AG04450 (cell line): ENCODE measurements around the gene MICB. TPM values are rescaled to one million over a fixed set of nuclear protein-coding genes. Genes with fewer than 3 reads are reported as not detected.

ENCODE experiments used
- CTCF ChIA-PET: fragments of 300-600, 350-600 bp; formaldehyde crosslinking; extraction: SDS; loops from one replicate; lab custom pipeline; 2022; ENCODE audit warnings: antibody characterized with exemption, inconsistent platforms; lab: Charles Lee
- POLR2A ChIA-PET: fragments of 350-600 bp; formaldehyde crosslinking; extraction: SDS; loops from one replicate; lab custom pipeline; 2021; ENCODE audit warnings: antibody characterized with exemption, inconsistent platforms; lab: Yijun Ruan, JAX
- DNase-seq: peaks from one replicate; pipeline ENCODE4 v3.0.0-alpha.2; 2011; ENCODE audit warnings: low read depth, low spot score
- H3K27ac ChIP-seq: one replicate; pipeline ENCODE4 v1.5.1; 2012; ENCODE audit warnings: low read depth, low read length, control low read depth
- H3K27me3 ChIP-seq: one replicate; pipeline ENCODE4 v1.6.0; 2012; ENCODE audit warnings: low read length; ENCODE audit not compliant: control insufficient read depth, insufficient read depth
- H3K4me3 ChIP-seq: 2 replicates; pipeline ENCODE4 v1.5.1; 2011; ENCODE audit warnings: mild to moderate bottlenecking, low read depth, low read length, control low read depth
- H3K9me3 ChIP-seq: 2 replicates; pipeline ENCODE4 v1.5.1; 2012; ENCODE audit warnings: low read length; ENCODE audit not compliant: control insufficient read depth, insufficient read depth
- CTCF ChIP-seq: IDR thresholded peaks from 2 replicates; pipeline ENCODE4 v1.5.1; 2011; ENCODE audit warnings: low read depth, low read length, control low read depth, inconsistent platforms
- polyA plus RNA-seq: library from polyadenylated mRNA; depleted of rRNA; stranded (reverse); fragments of >200 nt; gene quantifications from 2 replicates; pipeline ENCODE4 v1.2.3, GENCODE V29; 2011

The MICB gene
- polyA plus RNA-seq, 1 experiment: 17.9 TPM

DNA sequence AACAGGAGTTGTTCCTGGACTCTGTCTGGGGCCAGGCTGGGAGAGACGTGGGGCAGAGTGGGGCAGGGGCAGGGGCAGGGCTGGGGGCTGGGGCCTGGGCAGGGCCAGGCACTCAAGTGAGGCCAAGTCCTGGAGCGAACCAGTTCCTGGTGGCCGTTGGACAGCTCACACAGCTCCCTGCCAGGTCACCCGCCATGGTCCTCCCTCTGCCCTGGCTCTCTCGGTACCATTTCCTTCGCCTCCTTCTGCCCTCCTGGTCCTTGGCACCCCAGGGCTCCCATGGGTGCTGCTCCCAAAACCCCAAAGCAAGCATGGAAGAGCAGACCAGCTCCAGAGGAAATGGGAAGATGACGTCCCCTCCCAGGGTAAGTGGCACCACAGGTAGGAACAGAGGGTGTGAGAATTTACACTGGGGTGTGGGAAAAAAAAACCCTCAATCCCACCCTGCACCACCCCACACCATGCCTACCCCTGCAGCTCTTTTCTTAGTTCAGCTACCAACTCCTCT lies 30.9 kb downstream of the MICB start, which contains the start of gene MCCD1:
MCCD1 (plus strand) TSS at position 142 of the 508 bp plus-strand sequence; CDS start at position 195, 53 bp downstream.
- ChIA-PET CTCF (interaction anchor here (0.7 to 1.5 kb wide), 3 partner anchors 9 to 667 kb away, joined by 3 to 4 read pairs (median 3); no protein-coding TSS in a partner anchor), POLR2A (interaction anchor here (0.7 to 4.5 kb wide), 5 partner anchors 11 to 61 kb away, joined by 3 to 24 read pairs (median 7); partner anchors contain the start of gene DDX39B)
- no peak for TF ChIP-seq CTCF
- peak within 1 kb of the TSS; percentile 31 for H3K27ac ChIP-seq
- H3K27me3 ChIP-seq: no peaks in the 10 kb centered on the region
- no peak within 1 kb of the TSS for H3K4me3 ChIP-seq
- no peaks in the 10 kb centered on the region for H3K9me3 ChIP-seq
- no peak for DNase-seq

- no peaks in the 10 kb centered on the region for H3K9me3 ChIP-seq
- no peak for TF ChIP-seq CTCF
- H3K4me3 ChIP-seq: no peak overlapping the region
- H3K27me3 ChIP-seq: no peaks in the 10 kb centered on the region
- ChIA-PET POLR2A (interaction anchor here (1.4 to 4.5 kb wide), 3 partner anchors 12 to 15 kb away, joined by 4 to 24 read pairs (median 7); partner anchors contain the start of gene DDX39B), CTCF (interaction anchor here (0.7 to 2.0 kb wide), 3 partner anchors 37 to 666 kb away, joined by 3 to 4 read pairs (median 4); no protein-coding TSS in a partner anchor)
- H3K27ac ChIP-seq: peak overlapping the region; percentile 21
- no peak for DNase-seq
Measured at GRCh38 chr6:31529329-31530150, 31.6 kb downstream of the MICB start.

GRCh38 chr6:31530659-31531058 lies 32.7 kb downstream of the MICB start:
- ChIA-PET POLR2A (interaction anchor here (2.5 kb wide), 1 partner anchor 11 kb away, joined by 12 read pairs; the partner anchor contains the start of gene DDX39B), CTCF (interaction anchor here (2.0 kb wide), 1 partner anchor 38 kb away, joined by 4 read pairs; no protein-coding TSS in a partner anchor)

DNA sequence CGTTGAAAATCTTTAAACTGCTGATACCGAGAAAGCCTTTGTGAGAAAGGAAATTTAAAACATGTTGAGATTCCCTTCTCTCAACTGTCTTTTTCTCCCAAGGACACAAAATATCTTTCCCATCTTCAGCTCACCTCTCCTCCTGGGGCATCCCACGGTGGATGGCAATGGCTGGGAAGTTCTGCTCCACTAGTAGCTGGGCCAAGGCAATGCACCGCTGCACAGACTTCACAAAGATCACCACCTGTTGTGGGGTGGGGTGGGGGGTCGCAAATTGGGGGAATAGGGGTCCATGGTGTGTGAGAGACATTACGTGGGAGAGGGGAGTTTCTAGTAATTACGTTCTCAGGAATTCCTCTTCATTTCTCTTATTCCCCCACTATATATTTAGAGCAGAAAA lies 33.2 kb downstream of the MICB start:
- no peak for DNase-seq
- ChIA-PET POLR2A (interaction anchor here (0.9 to 2.5 kb wide), 3 partner anchors 10 to 36 kb away, joined by 3 to 12 read pairs (median 3); partner anchors contain the start of gene DDX39B), CTCF (interaction anchor here (1.0 to 2.0 kb wide), 3 partner anchors 15 to 67 kb away, joined by 3 to 5 read pairs (median 4); partner anchors contain the start of gene ATP6V1G2)
- no peak for TF ChIP-seq CTCF
- Histone ChIP-seq H3K4me3 (no peak overlapping the region), H3K9me3 (no peaks in the 10 kb centered on the region), H3K27ac (no peak overlapping the region), H3K27me3 (no peaks in the 10 kb centered on the region)

More at GRCh38 chr6:31530659-31531058, 32.7 kb downstream of the MICB start:
- Histone ChIP-seq H3K9me3 (no peaks in the 10 kb centered on the region), H3K27ac (no peak overlapping the region), H3K4me3 (no peak overlapping the region), H3K27me3 (no peaks in the 10 kb centered on the region)
- no peak for TF ChIP-seq CTCF
- DNase-seq: no peak
